CD4-positive, alpha-beta T cell treated with Interleukin-12 subunit alpha and Interleukin-12 subunit beta, for 1 hour (primary cell): Measurements from ENCODE around the gene CMTR2.

Experiments used
- DNase-seq: peaks from one replicate; pipeline ENCODE4 v3.0.0-alpha.2; 2020

CMTR2 gene

DNA sequence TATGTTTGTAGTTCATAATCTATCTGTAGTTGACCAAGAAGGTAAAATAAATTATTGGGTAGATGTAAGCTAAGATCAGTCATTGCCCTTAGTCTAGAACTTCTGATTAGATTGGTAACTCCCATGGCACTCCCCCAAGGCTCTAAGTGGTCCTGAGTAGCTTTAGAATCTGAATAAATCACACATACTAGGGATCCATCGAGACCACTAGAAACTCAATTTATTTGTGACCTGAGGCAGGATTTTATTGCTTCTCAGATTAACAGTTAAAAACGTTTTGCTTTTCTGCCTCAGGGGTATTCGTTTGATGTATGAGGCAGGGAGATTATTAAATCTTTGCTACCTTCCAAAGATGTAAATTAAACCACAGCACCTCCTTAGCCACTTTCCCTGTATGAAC, 24.9 kb downstream of the CMTR2 start:
- DNase-seq, result no peak

DNA sequence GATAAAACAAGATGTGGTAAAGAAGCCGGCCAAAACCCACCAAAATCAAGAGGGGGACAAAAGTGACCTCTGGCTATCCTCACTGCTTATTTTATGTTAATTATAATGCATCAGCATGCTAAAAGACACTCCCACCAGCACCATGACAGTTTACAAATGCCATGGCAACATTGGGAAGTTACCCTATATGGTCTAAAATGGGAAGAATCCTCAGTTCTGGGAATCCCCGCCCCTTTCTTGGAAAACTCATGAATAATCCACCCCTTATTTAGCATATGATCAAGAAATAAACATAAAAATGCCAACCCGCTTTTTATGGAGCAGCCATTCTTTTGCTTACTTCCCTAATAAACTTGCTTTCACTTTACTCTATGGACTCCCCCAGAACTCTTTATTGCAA, 25.6 kb downstream of the CMTR2 start:
- DNase-seq, result no peak

GRCh38 chr16:71262391-71262790, 26.8 kb downstream of the CMTR2 start:
- DNase-seq, result no peak

GRCh38 chr16:71260995-71261394, 28.2 kb downstream of the CMTR2 start:
- no peak for DNase-seq

DNA sequence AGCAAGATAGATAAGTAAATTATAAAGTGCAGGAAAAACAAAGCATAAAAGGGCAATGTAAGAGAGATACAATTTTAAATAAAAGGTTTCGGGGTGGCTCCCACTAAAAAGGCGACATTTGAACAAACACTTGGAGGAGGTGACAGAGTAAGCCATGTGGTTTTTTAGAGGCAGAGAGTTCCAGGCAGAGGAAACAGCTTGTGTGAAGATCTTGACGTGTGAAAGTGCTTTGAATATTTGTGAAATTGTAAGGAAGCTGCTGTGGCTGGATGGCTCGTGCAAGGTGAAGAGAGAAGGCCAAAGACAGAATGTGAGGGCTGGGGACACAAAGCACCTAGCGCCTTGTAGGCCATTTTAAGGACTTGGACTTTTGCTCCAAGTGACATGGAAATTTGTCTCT, 30.1 kb downstream of the CMTR2 start:
- no peak for DNase-seq

- no peak for DNase-seq
These were observed 30.8 kb downstream of the CMTR2 start for GRCh38 chr16:71258372-71258771.

- no peak for DNase-seq
These were observed 31.4 kb downstream of the CMTR2 start for GRCh38 chr16:71257768-71258167.

DNA sequence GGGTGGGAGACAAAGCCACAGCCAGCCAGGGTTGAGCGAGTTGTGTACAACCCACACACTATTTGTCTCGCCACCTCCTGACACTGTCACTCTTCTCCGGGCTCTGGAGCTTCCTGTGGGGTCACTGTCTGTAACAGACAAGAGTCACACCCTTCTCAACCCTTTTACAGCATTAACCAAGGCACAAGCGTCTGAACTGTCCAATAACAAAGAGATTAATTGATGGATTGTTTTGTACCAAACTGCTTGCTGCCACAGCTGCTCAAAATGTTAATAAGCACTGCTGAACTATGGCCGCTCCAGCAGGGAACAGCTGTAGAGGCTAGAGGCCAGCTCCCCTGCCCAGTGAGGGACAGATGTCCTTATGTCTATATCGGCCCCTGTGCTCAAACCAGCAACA, 33.5 kb downstream of the CMTR2 start:
- no peak for DNase-seq

GRCh38 chr16:71254832-71255525, 34.2 kb downstream of the CMTR2 start:
- DNase-seq, result no peak

DNA sequence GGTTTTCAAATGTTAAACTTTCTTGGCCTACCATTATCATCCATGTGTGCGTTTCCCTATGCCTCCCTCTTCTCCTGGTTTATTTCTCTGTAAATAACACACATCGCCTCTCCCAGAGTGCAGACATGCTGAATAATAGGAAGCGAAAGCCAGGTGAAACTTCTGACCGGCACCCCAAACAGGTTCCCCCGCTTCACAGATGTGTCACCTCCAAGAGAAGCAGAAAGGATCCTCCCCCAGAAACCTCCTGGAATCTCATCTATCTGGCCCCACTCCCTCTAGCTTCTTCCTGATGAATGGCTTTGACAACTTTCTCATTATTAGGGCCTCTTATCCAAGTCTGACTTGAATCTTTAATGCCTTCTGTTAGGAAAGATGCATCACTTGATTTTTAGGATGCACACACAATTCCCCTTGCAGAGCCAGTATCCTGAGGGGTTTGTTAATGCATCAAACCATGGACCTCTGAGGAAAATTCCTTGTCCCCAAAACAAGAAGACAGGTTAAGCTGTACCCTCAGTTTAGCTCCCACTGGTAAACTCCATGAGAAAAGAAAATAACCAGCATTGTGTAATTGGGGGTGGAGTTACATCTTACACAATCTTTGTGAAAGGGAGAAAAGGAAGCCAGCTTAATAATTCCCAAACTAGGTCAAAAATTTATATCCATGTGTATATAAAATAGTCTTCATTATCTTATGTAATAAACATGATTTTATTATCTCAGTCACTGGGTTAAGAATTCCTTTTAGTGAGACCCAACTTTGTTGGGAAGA, 38.6 kb downstream of the CMTR2 start:
- DNase-seq, result no peak

DNA sequence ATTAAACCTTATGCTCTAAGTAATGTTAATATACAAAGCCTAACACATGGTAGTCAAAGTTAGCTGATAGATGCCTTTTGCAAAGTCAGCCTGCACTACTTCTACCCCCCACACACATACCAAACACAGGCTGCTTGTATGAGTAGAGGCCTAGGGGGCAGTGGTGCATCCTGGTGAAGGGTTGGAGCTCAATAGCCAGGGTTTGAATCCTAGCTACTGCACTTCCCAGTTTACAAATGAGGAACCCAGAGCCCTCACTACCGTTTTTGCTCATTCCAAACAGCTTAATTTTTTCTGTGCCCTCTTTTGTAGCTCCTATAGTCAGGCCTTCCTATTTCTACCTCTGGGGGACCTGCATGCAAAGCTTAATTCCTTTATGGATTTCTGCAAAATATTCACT, 39.8 kb downstream of the CMTR2 start:
- no peak for DNase-seq

GRCh38 chr16:71247478-71247877, 41.7 kb downstream of the CMTR2 start:
- no peak for DNase-seq

DNA sequence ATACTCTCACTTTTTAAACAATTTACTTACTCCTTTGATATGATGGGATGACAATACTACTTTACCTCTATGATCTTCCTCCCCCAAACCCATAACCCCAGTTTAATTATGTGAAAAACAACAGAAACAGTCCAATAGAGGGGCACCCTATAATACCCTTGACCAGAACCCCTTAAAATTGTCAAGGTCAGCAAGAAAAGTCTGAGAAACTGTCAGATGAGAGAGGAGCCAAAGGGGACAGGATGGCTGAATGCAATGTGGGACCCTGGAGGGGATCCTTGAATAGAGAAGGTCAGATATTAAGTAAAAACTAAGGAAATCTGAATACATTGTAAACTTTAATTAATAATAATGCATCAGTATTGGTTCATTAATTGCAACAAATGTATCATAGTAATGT, 42.9 kb downstream of the CMTR2 start:
- no peak for DNase-seq

DNA sequence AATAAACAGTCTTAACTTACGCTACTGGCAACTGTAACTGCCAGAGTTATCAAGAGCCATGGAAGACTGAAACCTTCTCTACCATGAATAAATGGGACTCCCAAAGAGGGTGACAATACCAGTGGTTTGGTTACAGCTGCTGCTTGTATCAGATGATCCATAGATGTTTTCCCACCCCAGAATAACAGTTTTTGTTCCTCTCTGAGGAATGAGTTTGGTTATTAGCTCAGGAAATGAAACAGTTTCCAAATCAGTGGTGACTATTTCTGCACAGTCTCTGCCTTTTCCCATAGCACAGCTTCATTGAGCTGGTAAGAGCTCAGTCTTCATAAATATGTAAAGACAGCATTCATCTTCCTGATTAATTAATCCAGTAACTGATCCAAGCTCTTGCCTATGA, 44.7 kb downstream of the CMTR2 start:
- no peak for DNase-seq

DNA sequence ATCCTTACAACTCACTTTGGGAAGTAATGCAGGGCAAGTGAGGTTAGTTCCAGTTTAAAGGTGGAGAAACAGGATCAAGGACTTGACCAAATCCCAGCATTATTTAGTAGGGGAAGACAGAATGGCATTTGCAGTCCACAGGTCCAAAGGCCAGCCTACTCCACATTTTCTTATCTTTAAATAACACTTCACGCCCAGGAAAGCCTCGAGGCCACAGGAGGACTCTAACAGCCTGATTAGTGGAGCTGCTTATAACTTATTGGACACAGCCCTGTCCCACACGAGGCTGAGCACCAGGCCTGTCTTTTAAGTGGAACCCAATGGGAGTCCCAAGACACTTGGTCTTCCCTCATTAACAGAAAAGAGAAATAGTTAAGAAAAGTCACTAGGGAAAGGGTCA, 46.6 kb downstream of the CMTR2 start:
- no peak for DNase-seq

- DNase-seq, result no peak
These were observed 47.2 kb downstream of the CMTR2 start for GRCh38 chr16:71242036-71242435.
